HG02852 (cell line): ENCODE measurements around the gene MBP.

Source experiments
- ATAC-seq: cut with Tn5 transposase; IDR thresholded peaks from one replicate; pipeline ENCODE4 v1.9.1; 2021; ENCODE audit warnings: mild to moderate bottlenecking, moderate library complexity; ENCODE audit not compliant: unreplicated experiment

Gene MBP

GRCh38 chr18:77012120-77012519, 120.5 kb downstream of the MBP start:
- no peak for ATAC-seq

GRCh38 chr18:77009675-77010074, 122.9 kb downstream of the MBP start:
- no peak for ATAC-seq

GRCh38 chr18:77008576-77009315, 123.8 kb downstream of the MBP start:
- no peak for ATAC-seq

- no peak for ATAC-seq
Observed at GRCh38 chr18:77008006-77008405, 124.6 kb downstream of the MBP start.

GRCh38 chr18:77007251-77007650, 125.3 kb downstream of the MBP start:
- ATAC-seq: no peak

GRCh38 chr18:77006305-77007175, 126.0 kb downstream of the MBP start:
- no peak for ATAC-seq

- ATAC-seq: no peak
Observed at GRCh38 chr18:77005651-77006195, 126.9 kb downstream of the MBP start.

GRCh38 chr18:77004555-77005380, 127.8 kb downstream of the MBP start:
- ATAC-seq: no peak

GRCh38 chr18:77003316-77003715, 129.3 kb downstream of the MBP start:
- no peak for ATAC-seq

GRCh38 chr18:77002496-77002895, 130.1 kb downstream of the MBP start:
- no peak for ATAC-seq

GRCh38 chr18:77001979-77002378, 130.6 kb downstream of the MBP start:
- no peak for ATAC-seq

GRCh38 chr18:77001041-77001440, 131.5 kb downstream of the MBP start:
- ATAC-seq: no peak

GRCh38 chr18:77000527-77000926, 132.1 kb downstream of the MBP start:
- no peak for ATAC-seq

- ATAC-seq: no peak
Observed at GRCh38 chr18:76999077-76999476, 133.5 kb downstream of the MBP start.

GRCh38 chr18:76997951-76998808, 134.4 kb downstream of the MBP start:
- no peak for ATAC-seq

GRCh38 chr18:76996429-76996828, 136.2 kb downstream of the MBP start:
- ATAC-seq: no peak

GRCh38 chr18:76995896-76996295, 136.7 kb downstream of the MBP start:
- ATAC-seq: no peak

- ATAC-seq: no peak
Observed at GRCh38 chr18:76994086-76994654, 138.4 kb downstream of the MBP start.

GRCh38 chr18:76993573-76993972, 139.0 kb downstream of the MBP start:
- no peak for ATAC-seq

GRCh38 chr18:76993085-76993382, 139.5 kb downstream of the MBP start:
- no peak for ATAC-seq
